CD4-positive, alpha-beta T cell treated with Interleukin-17A for 1 hour (primary cell): Measurements from ENCODE around the gene GGT7.
"Not testable (repeated sequence)": the region's sequence is repeated elsewhere in the genome, so short reads cannot be mapped to it uniquely, and the experiment has no call there.

Experiments
- DNase-seq: peaks from one replicate; pipeline ENCODE4 v3.0.0-alpha.2; 2020

Gene GGT7

DNA sequence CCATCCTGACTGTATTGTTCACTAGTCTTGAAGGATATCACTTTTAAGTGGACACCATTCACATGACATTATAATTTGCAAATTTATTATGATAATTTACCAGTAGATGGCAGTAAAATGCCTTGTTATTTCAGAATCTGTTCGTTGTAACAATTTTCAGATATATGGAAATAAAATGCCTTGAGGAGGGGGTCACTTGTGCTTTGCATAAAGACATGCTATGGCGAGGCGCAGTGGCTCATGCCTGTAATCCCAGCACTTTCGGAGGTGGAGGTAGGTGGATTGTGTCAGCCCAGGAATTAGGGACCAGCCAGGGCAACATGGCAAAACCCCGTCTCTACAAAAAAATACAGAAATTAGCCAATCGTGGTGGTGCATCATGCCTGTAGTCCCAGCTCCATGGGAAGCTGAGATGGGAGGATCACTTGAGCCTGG lies 38.2 kb downstream of the GGT7 start:
- peak; percentile 61 for DNase-seq

DNA sequence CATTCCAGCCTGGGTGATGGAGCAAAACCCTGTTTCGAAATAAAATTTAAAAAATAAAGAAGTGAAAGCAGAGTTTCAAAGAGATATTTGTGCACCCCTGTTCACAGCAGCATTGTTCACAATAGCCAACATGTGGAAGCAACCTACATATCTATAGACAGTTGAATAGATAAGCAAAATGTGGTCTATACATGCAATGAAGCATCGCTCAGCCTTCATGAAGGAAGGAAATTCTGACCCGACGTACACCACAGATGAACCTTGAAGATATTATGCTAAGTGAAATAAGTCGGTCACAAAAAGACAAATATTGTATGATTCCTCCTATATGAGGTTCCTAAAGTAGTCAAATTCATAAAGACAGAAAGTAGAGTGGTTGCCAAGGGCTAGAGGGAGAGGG lies 40.7 kb downstream of the GGT7 start:
- no peak for DNase-seq

DNA sequence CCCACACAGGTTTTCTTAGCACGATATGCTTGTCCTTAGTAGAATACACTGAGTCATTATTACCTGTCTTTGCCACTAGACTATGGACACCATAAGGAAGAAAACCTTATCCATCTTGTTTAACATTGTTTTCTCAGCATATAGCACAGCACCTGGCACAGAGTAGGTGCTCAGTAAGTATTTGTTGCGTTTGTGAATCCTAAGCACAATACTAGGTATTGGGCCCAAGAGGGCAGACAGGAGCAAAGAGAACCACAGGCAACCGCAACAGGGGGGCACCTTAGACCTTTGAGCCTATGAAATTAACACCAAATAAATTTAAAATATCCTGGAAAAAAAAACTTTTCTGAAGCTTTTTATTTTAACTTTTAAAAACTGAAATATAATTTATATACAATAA lies 43.5 kb downstream of the GGT7 start:
- DNase-seq: no peak

DNA sequence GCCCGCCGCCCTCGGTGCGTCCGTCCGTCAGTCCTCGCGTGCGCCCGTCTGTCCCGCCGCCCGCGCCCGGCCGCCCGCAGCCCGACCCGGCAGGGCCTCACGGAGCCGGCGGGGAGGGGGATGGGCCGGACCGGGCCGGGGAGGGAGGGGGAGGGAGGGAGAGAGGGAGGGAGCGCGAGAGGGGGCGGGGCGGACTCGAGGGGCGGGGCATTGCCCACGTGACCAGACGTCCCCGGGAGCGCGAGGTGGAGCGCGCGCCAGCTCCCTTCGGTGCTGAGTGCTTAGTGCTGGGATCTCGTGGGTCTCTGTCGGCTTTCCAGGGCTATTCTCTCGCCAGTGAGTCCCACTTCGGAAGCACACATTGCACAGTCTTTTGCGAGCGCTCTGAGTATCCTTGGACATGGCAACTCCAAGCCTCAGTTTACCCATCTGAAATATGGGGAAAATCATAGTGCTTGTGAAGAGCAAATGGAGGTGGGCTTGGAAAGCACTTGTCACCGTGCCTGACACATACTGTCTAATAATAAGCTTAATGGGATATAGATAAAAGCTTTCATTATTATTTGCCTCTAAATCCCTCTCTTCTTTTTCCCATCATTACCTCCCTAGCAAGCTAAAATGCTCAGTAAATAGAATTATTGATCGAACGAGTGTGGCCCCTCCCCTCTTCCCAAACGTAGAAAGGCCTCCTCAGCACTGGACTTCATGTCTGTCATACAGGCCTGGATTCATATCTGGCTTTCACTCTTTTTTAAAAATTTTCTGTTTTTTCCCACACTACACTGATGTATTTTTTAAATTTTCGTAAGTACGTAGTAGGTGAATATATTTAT lies 46.9 kb downstream of the GGT7 start, which contains the start of gene NCOA6:
NCOA6 (minus strand) TSS at position 122 of the 833 bp plus-strand sequence. CDS start 43,296 bp downstream, outside the sequence.
- peak; percentile 87 for DNase-seq

DNA sequence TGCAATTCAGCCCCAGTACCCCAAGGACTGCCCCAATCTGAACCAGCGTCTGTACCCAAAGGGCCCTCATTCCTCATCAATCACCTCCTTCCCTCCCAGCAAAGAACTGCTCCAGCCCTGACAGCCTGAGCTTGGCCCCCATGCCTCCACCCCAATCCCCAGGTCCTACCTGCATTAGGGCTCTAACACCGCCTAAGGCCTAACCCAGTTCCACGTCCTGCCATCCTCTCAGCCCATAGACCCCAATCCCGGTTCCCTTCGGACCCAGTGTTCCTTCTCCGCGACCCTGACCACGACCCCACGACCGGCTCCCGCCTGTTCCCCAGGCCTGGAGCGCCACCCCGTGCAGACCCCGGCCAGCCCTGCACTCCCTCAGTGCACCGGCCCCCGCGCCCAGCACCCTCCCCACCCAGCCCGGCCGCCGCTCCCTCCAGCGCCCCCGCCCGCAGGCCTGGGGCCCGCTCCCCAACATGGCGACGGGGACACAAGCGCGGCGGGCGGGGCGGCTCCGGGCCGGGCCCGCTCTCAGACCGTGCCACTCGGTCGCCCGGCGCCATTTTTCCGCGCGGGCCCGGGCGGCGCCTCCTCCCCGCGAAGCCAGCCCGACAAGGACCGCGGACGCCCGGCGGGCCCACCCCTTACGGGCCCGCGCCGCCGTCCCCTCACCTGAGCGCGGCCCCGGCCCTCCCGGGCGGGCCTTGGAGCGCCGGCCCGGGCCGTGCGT lies 47.7 kb downstream of the GGT7 start:
- peak; percentile 69 for DNase-seq

DNA sequence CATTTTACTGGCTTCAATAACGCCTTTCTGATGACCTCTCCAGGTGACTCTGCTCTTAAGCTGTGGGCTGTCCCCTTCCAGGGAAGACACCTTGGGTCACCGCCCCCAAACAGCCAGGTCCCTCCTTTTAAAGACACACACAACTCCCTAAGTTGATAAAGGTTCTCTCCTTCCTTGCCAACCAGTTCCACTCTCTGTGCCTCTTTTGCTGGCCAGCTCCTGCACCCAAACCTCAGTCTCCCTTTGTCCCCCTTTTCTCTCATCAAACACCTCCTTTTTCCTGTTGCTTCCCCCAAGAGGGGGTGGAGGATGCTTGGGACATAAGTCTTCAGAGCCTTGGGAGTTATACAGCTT lies 48.2 kb downstream of the GGT7 start:
- peak; percentile 86 for DNase-seq

DNA sequence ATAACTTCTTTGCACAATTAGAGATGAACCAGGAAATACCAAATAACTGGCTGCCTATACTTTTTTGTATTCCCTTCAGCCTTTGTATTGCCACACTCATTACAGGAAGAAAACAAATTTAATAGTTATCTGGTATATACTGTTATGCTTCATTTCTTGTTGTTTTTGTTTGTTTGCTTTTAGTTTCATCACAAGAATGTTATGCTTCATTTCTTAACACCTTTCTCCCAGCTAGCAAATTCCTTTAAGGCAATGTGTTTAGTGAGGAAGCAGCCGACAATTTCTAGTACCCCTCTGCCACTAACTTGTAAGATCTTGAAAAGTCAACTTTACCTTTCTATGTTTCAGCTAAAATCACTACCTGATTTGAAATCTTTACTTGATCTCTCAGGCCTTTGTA lies 48.6 kb downstream of the GGT7 start:
- no peak for DNase-seq

DNA sequence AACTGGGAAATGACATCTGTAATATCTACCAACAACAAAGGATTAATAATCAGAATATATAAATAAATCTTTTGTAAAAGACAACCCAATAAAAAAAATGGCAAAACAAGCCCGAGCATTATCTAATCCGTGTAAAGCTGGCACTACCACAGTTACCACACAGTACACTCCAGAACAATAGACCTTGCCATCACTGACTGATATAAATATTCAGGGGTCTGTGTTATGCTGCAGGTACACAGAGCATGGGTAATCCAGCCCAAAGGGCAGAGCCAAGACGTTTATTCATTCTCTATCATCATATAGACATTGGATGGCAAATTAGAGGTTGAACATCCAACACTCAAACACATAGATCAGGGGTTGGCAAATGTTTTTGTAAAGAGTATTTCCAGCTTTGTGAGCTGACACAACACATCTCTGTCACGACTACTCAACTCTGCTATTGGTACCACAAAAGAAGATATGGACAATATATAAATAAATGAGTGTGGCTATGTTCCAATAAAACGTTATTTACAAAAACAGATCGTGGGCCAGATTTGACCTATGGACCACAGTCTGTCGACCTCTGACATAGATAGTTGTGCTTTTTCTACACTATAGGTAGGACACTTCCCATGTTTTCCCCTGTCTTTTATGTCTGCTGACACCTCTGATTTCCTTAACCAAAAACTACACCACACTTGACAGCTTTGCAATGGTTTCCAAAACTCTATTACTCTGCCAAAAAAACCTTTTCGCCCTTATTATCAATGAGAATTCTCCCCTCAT lies 51.7 kb downstream of the GGT7 start:
- DNase-seq: no peak

DNA sequence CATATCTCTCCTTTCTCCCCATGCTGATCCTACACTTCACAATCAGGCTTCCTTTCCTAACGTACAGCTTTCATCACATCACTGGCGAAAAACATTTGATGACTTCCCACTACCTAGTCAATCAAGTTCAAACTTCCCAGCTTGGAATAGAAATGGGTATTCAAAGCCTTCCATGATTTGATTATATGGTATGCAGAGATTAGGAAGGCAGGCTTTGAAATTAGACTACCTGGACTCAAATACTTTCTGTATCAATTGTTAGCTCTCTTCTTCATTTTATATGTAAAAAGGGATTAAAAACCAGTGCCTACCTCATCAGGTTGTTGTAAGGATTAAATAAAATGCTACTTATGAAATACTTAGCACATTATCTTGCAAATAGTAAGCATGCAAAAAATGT lies 54.9 kb downstream of the GGT7 start:
- no peak for DNase-seq

DNA sequence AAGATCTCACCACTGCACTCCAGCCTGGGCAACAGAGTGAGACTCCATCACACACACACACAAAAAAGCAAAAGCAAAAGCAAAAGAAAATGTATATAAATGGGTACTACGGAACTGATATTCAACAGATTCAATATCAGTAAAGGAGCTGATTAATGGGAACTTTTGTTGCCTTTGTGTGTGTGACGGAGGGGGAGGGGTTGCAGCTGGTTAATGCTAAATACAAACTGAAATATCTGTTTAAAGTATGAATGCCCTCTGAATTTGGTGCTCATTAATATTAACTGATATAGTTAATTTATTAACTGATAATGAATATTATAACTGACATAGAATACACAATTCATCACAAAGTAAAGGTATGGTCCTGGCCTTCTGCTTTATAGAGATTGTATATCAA lies 55.6 kb downstream of the GGT7 start:
- no peak for DNase-seq

DNA sequence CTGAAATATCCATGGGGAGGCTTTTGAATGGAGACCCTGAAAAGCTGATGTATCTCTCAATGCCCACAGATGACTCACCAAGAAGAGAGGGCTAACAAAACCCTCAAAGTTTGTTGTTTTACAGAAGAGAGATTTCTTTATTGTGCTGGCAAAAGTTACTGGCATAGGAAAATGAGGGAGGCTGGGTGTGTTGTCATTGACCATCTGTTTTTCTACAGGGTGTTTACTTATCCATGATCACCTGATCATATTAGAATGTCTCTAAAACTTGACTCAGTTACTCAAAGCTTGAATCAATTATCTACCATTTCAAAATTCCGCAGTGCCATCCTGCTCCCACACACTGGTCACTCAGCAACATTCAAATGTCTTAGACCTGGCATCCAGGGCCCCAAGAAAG lies 57.0 kb downstream of the GGT7 start:
- DNase-seq: no peak

DNA sequence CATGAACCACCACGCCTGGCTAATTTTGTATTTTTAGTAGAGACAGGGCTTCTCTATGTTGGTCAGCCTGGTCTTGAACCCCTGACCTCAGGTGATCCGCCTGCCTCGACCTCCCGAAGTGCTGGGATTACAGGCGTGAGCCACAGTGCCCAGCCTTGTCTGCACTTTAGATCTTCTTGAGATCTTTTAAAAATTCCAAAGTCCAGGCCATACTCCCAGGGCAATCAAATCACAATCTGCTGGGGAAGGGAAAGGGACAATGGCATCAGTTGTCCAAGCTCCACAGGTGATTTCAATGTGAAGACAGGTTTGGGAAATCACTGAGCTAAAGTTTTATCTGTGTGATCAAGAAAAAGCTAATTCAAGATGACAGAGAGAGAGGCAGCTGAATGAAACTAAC lies 64.1 kb downstream of the GGT7 start:
- no peak for DNase-seq

DNA sequence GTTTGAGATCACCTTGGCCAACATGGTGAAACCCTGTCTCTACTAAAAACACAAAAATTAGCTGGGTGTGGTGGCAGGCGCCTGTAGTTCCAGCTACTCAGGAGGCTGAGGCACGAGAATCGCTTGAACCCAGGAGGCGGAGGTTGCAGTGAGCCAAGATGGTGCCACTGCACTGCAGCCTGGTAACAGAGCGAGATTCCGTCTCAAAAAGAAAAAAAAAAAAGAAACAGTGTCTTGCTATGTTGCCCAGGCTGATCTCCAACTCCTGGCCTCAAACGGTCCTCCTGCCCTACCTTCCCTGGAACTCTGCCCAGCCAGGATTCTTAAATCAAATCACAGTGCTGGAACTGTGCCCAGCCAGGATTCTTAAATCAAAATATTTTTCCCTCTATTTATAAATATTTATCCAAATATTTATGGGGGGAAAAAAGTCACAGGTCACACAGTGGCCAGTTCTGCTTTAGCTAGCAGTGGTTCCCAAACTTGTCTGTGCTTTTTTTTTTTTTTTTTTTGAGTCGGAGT lies 64.7 kb downstream of the GGT7 start:
- not testable (repeated sequence) for DNase-seq

DNA sequence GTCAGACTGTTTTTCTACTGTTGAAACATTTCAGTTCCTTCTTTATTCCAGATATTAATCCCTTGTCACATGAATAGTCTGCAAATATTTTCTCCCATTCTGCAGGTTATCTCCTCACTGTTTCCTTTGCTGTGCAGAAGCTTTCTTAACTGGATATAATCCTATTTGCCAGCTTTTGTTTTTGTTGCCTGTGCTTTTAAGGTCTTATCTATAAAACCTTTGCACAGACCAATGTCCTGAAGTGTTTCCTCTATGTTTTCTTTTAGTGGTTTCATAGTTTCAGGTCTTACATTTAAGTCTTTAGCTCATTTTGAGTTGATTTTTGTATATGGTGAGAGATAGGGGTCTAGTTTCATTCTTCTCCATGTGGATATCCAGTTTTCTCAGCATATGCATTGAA lies 66.4 kb downstream of the GGT7 start:
- no peak for DNase-seq

DNA sequence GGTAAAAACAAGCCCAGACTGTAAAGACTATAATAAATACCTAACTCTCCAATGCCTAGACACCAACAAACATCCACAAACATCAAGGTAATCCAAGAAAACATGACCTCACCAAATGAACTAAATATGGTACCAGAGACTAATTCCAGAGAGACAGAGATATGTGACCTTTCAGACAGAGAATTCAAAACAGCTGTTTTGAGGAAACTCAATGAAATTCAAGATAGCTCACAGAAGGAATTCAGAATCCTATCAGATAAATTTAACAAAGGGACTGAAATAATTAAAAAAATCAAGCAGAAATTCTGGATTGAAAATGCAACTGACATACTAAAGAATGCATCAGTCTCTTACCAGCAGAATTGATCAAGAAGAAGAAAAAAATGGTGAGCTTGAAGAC lies 73.8 kb downstream of the GGT7 start:
- DNase-seq: no peak

DNA sequence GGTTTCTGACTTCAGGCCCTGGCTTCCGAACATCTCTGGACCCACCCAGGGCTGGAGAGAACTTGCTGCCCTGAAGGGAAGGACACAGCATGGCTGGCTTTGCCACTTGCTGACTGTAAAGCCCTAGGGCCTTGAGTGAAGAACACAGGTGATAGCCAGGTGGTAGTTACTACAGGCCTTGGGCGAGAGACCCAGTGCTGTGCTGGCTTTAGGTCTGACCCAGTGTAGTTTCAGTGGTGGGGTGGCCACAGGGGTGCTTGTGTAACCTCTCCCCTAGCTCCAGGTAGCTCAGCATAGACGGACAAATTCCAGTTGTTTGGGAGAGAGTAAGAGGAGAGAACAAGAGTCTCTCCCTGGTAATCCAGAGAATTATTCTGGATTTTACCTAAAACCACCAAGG lies 74.3 kb downstream of the GGT7 start:
- DNase-seq: no peak

DNA sequence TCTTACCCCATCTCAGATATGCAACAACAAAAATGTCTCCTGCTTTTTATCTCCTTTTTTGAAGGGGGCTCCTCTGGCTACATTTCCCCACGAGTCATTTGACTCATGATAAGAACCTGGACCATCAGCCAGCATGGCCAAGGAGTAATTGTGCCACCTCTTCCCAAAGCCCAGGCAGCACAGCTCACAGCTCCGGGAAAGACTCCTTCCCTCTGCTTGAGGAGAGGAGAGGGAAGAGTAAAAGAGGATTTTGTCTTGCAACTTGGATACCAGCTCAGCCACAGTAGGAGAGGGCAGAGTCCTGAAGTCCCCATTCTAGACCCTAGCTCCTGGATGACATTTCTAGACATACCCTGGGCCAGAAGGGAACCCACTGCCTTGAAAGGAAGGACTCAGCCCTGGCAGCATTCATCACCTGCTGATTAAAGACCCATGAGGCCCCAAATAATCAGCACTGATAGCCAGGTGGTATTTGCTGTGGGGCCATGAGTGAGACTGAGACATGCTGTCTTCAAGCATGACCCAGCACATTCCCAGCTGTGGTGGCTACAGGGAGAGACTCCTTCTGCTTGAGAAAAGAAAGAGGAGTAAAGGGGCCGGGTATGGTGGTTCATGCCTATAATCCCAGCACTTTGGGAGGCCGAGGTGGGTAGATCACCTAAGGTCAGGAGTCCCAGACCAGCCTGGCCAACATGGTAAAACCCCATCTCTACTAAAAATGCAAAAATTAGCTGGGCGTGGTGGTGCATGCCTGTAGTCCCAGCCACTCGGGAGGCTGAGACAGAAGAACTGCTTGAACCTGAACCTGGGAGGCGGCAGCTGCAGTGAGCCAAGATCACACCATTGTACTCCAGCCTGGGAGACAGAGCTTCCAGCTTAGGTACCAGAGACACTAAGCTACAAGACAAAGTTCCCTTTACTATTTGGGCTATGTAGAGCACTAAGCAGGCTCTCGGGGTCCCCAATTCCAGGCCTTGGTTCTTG lies 75.4 kb downstream of the GGT7 start:
- no peak for DNase-seq
